MM.1S (cell line): Measurements from ENCODE around the gene TIMP1.

Experiments used
- DNase-seq: peaks from one replicate; pipeline ENCODE4 v3.0.0-alpha.2; 2015
- H2AFZ ChIP-seq: fragments of 300-600 bp; sonication (generic); 2 replicates; pipeline ENCODE4 v1.6.0; 2016; ENCODE audit warnings: antibody characterized with exemption, low read length
- H3F3A ChIP-seq: fragments of 300-600 bp; sonication (generic); 2 replicates; pipeline ENCODE4 v1.6.1; 2016; ENCODE audit warnings: mild to moderate bottlenecking, antibody characterized with exemption, low read length, moderate library complexity, mixed read lengths; ENCODE audit not compliant: insufficient read depth
- H3K27ac ChIP-seq: fragments of 300-600 bp; sonication (generic); 2 replicates; pipeline ENCODE4 v1.5.1; 2016; ENCODE audit warnings: mild to moderate bottlenecking, low read length
- H3K27me3 ChIP-seq: fragments of 300-600 bp; sonication (generic); replicated peaks from 2 replicates; pipeline ENCODE4 v1.6.0; 2016; ENCODE audit warnings: low read length; ENCODE audit not compliant: insufficient read depth
- H3K36me3 ChIP-seq: fragments of 300-600 bp; sonication (generic); replicated peaks from 2 replicates; pipeline ENCODE4 v1.6.1; 2016; ENCODE audit warnings: mild to moderate bottlenecking, low read length, mixed read lengths; ENCODE audit not compliant: insufficient read depth
- H3K4me1 ChIP-seq: fragments of 300-600 bp; sonication (generic); 2 replicates; pipeline ENCODE4 v1.6.1; 2016; ENCODE audit warnings: low read length, mixed read lengths
- H3K4me2 ChIP-seq: fragments of 300-600 bp; sonication (generic); 2 replicates; pipeline ENCODE4 v1.6.0; 2016; ENCODE audit warnings: low read depth, low read length
- H3K4me3 ChIP-seq: fragments of 300-600 bp; sonication (generic); 2 replicates; pipeline ENCODE4 v1.5.1; 2016; ENCODE audit warnings: low read length, mixed read lengths
- H3K79me2 ChIP-seq: fragments of 300-600 bp; sonication (generic); 2 replicates; pipeline ENCODE4 v1.6.1; 2016; ENCODE audit warnings: mixed run types, low read length, mixed read lengths
- H3K9ac ChIP-seq: fragments of 300-600 bp; sonication (generic); 2 replicates; pipeline ENCODE4 v1.6.1; 2016; ENCODE audit warnings: low read length, mixed read lengths
- H3K9me2 ChIP-seq: fragments of 300-600 bp; sonication (generic); replicated peaks from 2 replicates; pipeline ENCODE4 v1.6.1; 2016; ENCODE audit warnings: mild to moderate bottlenecking, low read length, mixed read lengths; ENCODE audit not compliant: insufficient read depth
- H3K9me3 ChIP-seq: fragments of 300-600 bp; sonication (generic); replicated peaks from 2 replicates; pipeline ENCODE4 v1.6.1; 2016; ENCODE audit warnings: mild to moderate bottlenecking, low read length, mixed read lengths; ENCODE audit not compliant: insufficient read depth
- H4K20me1 ChIP-seq: fragments of 300-600 bp; sonication (generic); 2 replicates; pipeline ENCODE4 v1.6.1; 2016; ENCODE audit warnings: mild to moderate bottlenecking, low read length, moderate library complexity, mixed read lengths; ENCODE audit not compliant: insufficient read depth
- CTCF ChIP-seq: fragments of 300-600 bp; sonication (generic); IDR thresholded peaks from 2 replicates; pipeline ENCODE4 v1.5.1; 2016; ENCODE audit warnings: antibody characterized with exemption, low read length, mixed read lengths
- EZH2 ChIP-seq: fragments of 300-600 bp; sonication (generic); optimal IDR thresholded peaks from 2 replicates; pipeline ENCODE3; 2017; ENCODE audit warnings: low read depth, mild to moderate bottlenecking, antibody characterized with exemption, low read length, mixed read lengths
- EZH2phosphoT487 ChIP-seq: fragments of 300-600 bp; sonication (generic); IDR thresholded peaks from 2 replicates; pipeline ENCODE4 v1.6.1; 2018; ENCODE audit warnings: antibody characterized with exemption, low read length

TIMP1 gene

GRCh38 chrX:47614618-47615017 is 32.4 kb downstream of the TIMP1 start:
- H3K9me2 ChIP-seq, result no peaks in the 10 kb centered on the region
- H3K27me3 ChIP-seq, result no peaks in the 10 kb centered on the region
- H2AFZ ChIP-seq, result no peak overlapping the region
- DNase-seq, result no peak
- no peaks in the 10 kb centered on the region for H3K9me3 ChIP-seq
- no peaks in the 10 kb centered on the region for H3K79me2 ChIP-seq
- no peaks in the 10 kb centered on the region for H3K4me1 ChIP-seq
- H3F3A ChIP-seq, result no peaks in the 10 kb centered on the region
- H3K27ac ChIP-seq, result no peak overlapping the region
- H4K20me1 ChIP-seq, result no peaks in the 10 kb centered on the region
- H3K4me2 ChIP-seq, result no peak overlapping the region
- no peaks in the 10 kb centered on the region for H3K36me3 ChIP-seq
- no peak overlapping the region for H3K9ac ChIP-seq
- TF ChIP-seq CTCF (no peak), EZH2phosphoT487 (no peak), EZH2 (no peak)
- no peak overlapping the region for H3K4me3 ChIP-seq

GRCh38 chrX:47618923-47619485 is 36.8 kb downstream of the TIMP1 start:
- no peaks in the 10 kb centered on the region for H3K9me3 ChIP-seq
- H3K36me3 ChIP-seq, result no peaks in the 10 kb centered on the region
- no peaks in the 10 kb centered on the region for H3F3A ChIP-seq
- no peaks in the 10 kb centered on the region for H3K4me1 ChIP-seq
- no peak overlapping the region for H3K27ac ChIP-seq
- H3K27me3 ChIP-seq, result no peaks in the 10 kb centered on the region
- H3K4me3 ChIP-seq, result no peak overlapping the region
- H3K79me2 ChIP-seq, result no peaks in the 10 kb centered on the region
- no peak overlapping the region for H3K9ac ChIP-seq
- DNase-seq, result no peak
- no peaks in the 10 kb centered on the region for H3K9me2 ChIP-seq
- H2AFZ ChIP-seq, result no peak overlapping the region
- no peak for TF ChIP-seq EZH2phosphoT487
- TF ChIP-seq EZH2, result no peak
- no peak for TF ChIP-seq CTCF
- H3K4me2 ChIP-seq, result no peak overlapping the region
- no peaks in the 10 kb centered on the region for H4K20me1 ChIP-seq

GRCh38 chrX:47619486-47620302 is 37.5 kb downstream of the TIMP1 start, which contains the start of gene SYN1:
SYN1 (minus strand) TSS chrX:47619857; CDS start chrX:47619728, 129 bp downstream.
- H3K4me3 ChIP-seq, result no peak within 1 kb of the TSS
- H3K79me2 ChIP-seq, result no peaks in the 10 kb centered on the region
- TF ChIP-seq EZH2 (no peak), CTCF (no peak; the same call in 1 of the 2 replicates), EZH2phosphoT487 (no peak)
- H3K27ac ChIP-seq, result no peak within 1 kb of the TSS
- H3F3A ChIP-seq, result no peaks in the 10 kb centered on the region
- H2AFZ ChIP-seq, result no peak within 1 kb of the TSS
- H3K9me2 ChIP-seq, result no peaks in the 10 kb centered on the region
- no peaks in the 10 kb centered on the region for H4K20me1 ChIP-seq
- peak; percentile 76 for DNase-seq
- no peak within 1 kb of the TSS for H3K4me2 ChIP-seq
- no peaks in the 10 kb centered on the region for H3K27me3 ChIP-seq
- no peak within 1 kb of the TSS for H3K9ac ChIP-seq
- H3K36me3 ChIP-seq, result no peaks in the 10 kb centered on the region
- no peaks in the 10 kb centered on the region for H3K4me1 ChIP-seq
- no peaks in the 10 kb centered on the region for H3K9me3 ChIP-seq
